H1 (cell line): Measurements from ENCODE around the gene KCNH5. TPM values are rescaled to one million over a fixed set of nuclear protein-coding genes. Genes with fewer than 3 reads are reported as not detected.

ENCODE experiments used
- CTCF ChIA-PET: fragments of 300-600 bp; sonication (Branson Sonifier 250); formaldehyde crosslinking; loops from one replicate; lab custom pipeline; 2021; ENCODE audit not compliant: partially characterized antibody; lab: Charles Lee
- POLR2A ChIA-PET: fragments of 300-600 bp; sonication (Branson Sonifier 250); formaldehyde crosslinking; loops from one replicate; lab custom pipeline; 2021; ENCODE audit warnings: inconsistent platforms; ENCODE audit not compliant: partially characterized antibody; lab: Charles Lee
- DNase-seq, 2 experiments: peaks; one replicate each; pipeline versions ENCODE4 v3.0.0 to v3.0.0-alpha.2; 2010 to 2022; ENCODE audit warnings: low spot score in 2 of 2, low read depth in 1 of 2, mixed read lengths in 1 of 2
- FAIRE-seq: peaks from 2 replicates; lab custom pipeline; 2011; peaks lifted over from hg19 to GRCh38; lab: Jason Lieb, UNC
- H2AFZ ChIP-seq: 2 replicates; pipeline ENCODE4 v1.8.1; 2012; ENCODE audit warnings: low read length, inconsistent platforms
- H2AK5ac ChIP-seq: 2 replicates; pipeline ENCODE4 v1.6.1; 2013; ENCODE audit warnings: low read depth, low read length
- H2BK120ac ChIP-seq: replicated peaks from 2 replicates; pipeline ENCODE3; 2013; ENCODE audit warnings: low read depth, low read length, inconsistent platforms
- H2BK12ac ChIP-seq: 2 replicates; pipeline ENCODE4 v1.6.1; 2013; ENCODE audit warnings: low read depth, low read length
- H2BK15ac ChIP-seq: 2 replicates; pipeline ENCODE4 v1.6.1; 2013; ENCODE audit warnings: low read length
- H2BK20ac ChIP-seq: 2 replicates; pipeline ENCODE4 v1.6.1; 2013; ENCODE audit warnings: low read length
- H2BK5ac ChIP-seq: 2 replicates; pipeline ENCODE4 v1.6.1; 2013; ENCODE audit warnings: low read depth, low read length
- H3K14ac ChIP-seq: 2 replicates; pipeline ENCODE4 v1.6.1; 2013; ENCODE audit warnings: inconsistent platforms; ENCODE audit not compliant: insufficient read length
- H3K18ac ChIP-seq: 2 replicates; pipeline ENCODE4 v1.6.1; 2013; ENCODE audit warnings: low read length; ENCODE audit errors: extremely low read depth
- H3K23ac ChIP-seq: 2 replicates; pipeline ENCODE4 v1.6.1; 2013; ENCODE audit warnings: inconsistent platforms; ENCODE audit not compliant: insufficient read length
- H3K23me2 ChIP-seq: 2 replicates; pipeline ENCODE4 v1.6.1; 2013; ENCODE audit warnings: low read depth, low read length
- H3K27ac ChIP-seq: 2 replicates; pipeline ENCODE4 v1.6.1; 2011; ENCODE audit warnings: low read depth, low read length, inconsistent platforms
- H3K27me3 ChIP-seq, 4 experiments: replicated peaks in 1 of 4; 1 replicate in 1 of 4; 2 replicates in 3 of 4; pipeline versions ENCODE4 v1.6.1 to v1.8.1; 2011 to 2013; ENCODE audit warnings: low read length in 3 of 4, mild to moderate bottlenecking in 3 of 4, inconsistent platforms in 2 of 4, mixed read lengths in 2 of 4, moderate library complexity in 1 of 4; ENCODE audit not compliant: control insufficient read depth in 3 of 4, insufficient read depth in 3 of 4; ENCODE audit errors: extremely low read depth in 1 of 4
- H3K36me3 ChIP-seq, 4 experiments: 2 replicates each; pipeline versions ENCODE4 v1.6.1 to v1.8.1; 2011 to 2013; ENCODE audit warnings: mild to moderate bottlenecking in 4 of 4, low read length in 3 of 4, moderate library complexity in 2 of 4, control low read depth in 1 of 4, inconsistent platforms in 1 of 4; ENCODE audit not compliant: insufficient read depth in 4 of 4, control insufficient read depth in 2 of 4
- H3K4ac ChIP-seq: replicated peaks from 2 replicates; pipeline ENCODE3; 2013; ENCODE audit warnings: low read length, low read depth, mixed read lengths, inconsistent platforms; ENCODE audit not compliant: insufficient read length
- H3K4me1 ChIP-seq, 4 experiments: replicated peaks in 1 of 4; 1 replicate in 1 of 4; 2 replicates in 3 of 4; pipeline versions ENCODE4 v1.6.1 to v1.8.1; 2011 to 2013; ENCODE audit warnings: low read length in 3 of 4, inconsistent platforms in 2 of 4, mixed read lengths in 1 of 4; ENCODE audit not compliant: insufficient read depth in 4 of 4, control insufficient read depth in 3 of 4
- H3K4me2 ChIP-seq, 2 experiments: 2 replicates each; pipeline versions ENCODE4 v1.6.1 to v1.8.1; 2011 to 2013; ENCODE audit warnings: low read depth in 2 of 2, low read length in 2 of 2, control low read depth in 1 of 2, inconsistent platforms in 1 of 2, mild to moderate bottlenecking in 1 of 2; ENCODE audit not compliant: insufficient read depth in 1 of 2
- H3K4me3 ChIP-seq, 4 experiments: fragments of 200-600, 300-600 bp in 1 of 4; sonication (generic), shearing (Covaris generic), sonication (Bioruptor Twin) in 1 of 4; 2 replicates each; pipeline versions ENCODE4 v1.5.1 to v1.8.1; 2011 to 2016; ENCODE audit warnings: low read length in 4 of 4, low read depth in 3 of 4, control low read depth in 2 of 4, inconsistent platforms in 2 of 4, mild to moderate bottlenecking in 2 of 4, mixed read lengths in 1 of 4, moderate library complexity in 1 of 4; ENCODE audit not compliant: insufficient read depth in 2 of 4; ENCODE audit errors: extremely low read depth in 1 of 4
- H3K56ac ChIP-seq: replicated peaks from 2 replicates; pipeline ENCODE3; 2013; ENCODE audit warnings: low read depth, mild to moderate bottlenecking, mixed read lengths, low read length, inconsistent platforms; ENCODE audit not compliant: insufficient read length
- H3K79me1 ChIP-seq: 2 replicates; pipeline ENCODE4 v1.6.1; 2013; ENCODE audit warnings: low read depth, low read length, control low read depth
- H3K79me2 ChIP-seq, 2 experiments: 2 replicates each; pipeline versions ENCODE4 v1.6.1 to v1.8.1; 2012 to 2013; ENCODE audit warnings: low read length in 2 of 2, mild to moderate bottlenecking in 2 of 2, inconsistent platforms in 1 of 2; ENCODE audit not compliant: insufficient read depth in 2 of 2, control insufficient read depth in 1 of 2
- H3K9ac ChIP-seq, 4 experiments: replicated peaks in 1 of 4; 1 replicate in 1 of 4; 2 replicates in 3 of 4; pipeline versions ENCODE4 v1.6.1 to v1.8.1; 2011 to 2013; ENCODE audit warnings: low read depth in 3 of 4, low read length in 3 of 4, control low read depth in 2 of 4, mild to moderate bottlenecking in 2 of 4, moderate library complexity in 2 of 4, inconsistent platforms in 1 of 4; ENCODE audit errors: extremely low read depth in 1 of 4
- H3K9me3 ChIP-seq, 2 experiments: 2 replicates each; pipeline versions ENCODE4 v1.6.1 to v1.8.1; 2012 to 2013; ENCODE audit warnings: mild to moderate bottlenecking in 2 of 2, moderate library complexity in 2 of 2, control low read depth in 1 of 2, inconsistent platforms in 1 of 2, low read depth in 1 of 2, low read length in 1 of 2, mixed read lengths in 1 of 2; ENCODE audit not compliant: insufficient read depth in 2 of 2
- H4K20me1 ChIP-seq, 2 experiments: replicated peaks in 1 of 2; 2 replicates each; pipeline versions ENCODE3 to v1.8.1; 2011 to 2013; ENCODE audit warnings: inconsistent platforms in 2 of 2, low read length in 2 of 2, mild to moderate bottlenecking in 1 of 2; ENCODE audit not compliant: insufficient read depth in 2 of 2, control insufficient read depth in 1 of 2
- H4K5ac ChIP-seq: 2 replicates; pipeline ENCODE4 v1.6.1; 2013; ENCODE audit warnings: low read length, low read depth, mixed read lengths, inconsistent platforms; ENCODE audit not compliant: insufficient read length
- H4K8ac ChIP-seq: 2 replicates; pipeline ENCODE4 v1.8.0; 2013; ENCODE audit warnings: mild to moderate bottlenecking, moderate library complexity, low read length, inconsistent platforms; ENCODE audit not compliant: insufficient read depth; ENCODE audit errors: extremely low read depth
- H4K91ac ChIP-seq: replicated peaks from 2 replicates; pipeline ENCODE3; 2013; ENCODE audit warnings: low read length, mixed read lengths, inconsistent platforms; ENCODE audit not compliant: insufficient read length
- CEBPB ChIP-seq: IDR thresholded peaks from 2 replicates; pipeline ENCODE4 v1.6.1; 2012; ENCODE audit warnings: low read depth, low read length
- polyA plus RNA-seq, 7 experiments: library from polyadenylated mRNA; depleted of rRNA in 3 of 7; stranded (reverse) in 5 of 7; unstranded in 2 of 7; fragments of >200 nt in 5 of 7; fragments of 200-250 nt in 2 of 7; gene quantifications; 1 replicate in 5 of 7; 2 replicates in 1 of 7; 4 replicates in 1 of 7; pipeline versions ENCODE4 v1.2.1 to v1.2.3, GENCODE V29; 2011 to 2013; ENCODE audit warnings: missing spikeins in 2 of 7, mixed read lengths in 2 of 7
- total RNA-seq: library from RNA; stranded (reverse); fragmentation: NEBNext Ultra II Directional; extraction: Animal tissue kit (Norgen Biotek cat#: 25700); gene quantifications from 2 replicates; pipeline ENCODE4 v1.2.1, GENCODE V29; 2021
- TF ChIP-seq, protein P1 (sequence below): IDR thresholded peaks from 2 replicates; pipeline ENCODE4 v1.6.1; 2012; ENCODE audit warnings: low read length, inconsistent platforms

KCNH5 gene
- total and polyA plus RNA-seq, 2 of the 8 experiments (the other 6 are each of a cell fraction or from before 2014, with no cell fraction given) = 0.24 to 0.50 TPM

DNA sequence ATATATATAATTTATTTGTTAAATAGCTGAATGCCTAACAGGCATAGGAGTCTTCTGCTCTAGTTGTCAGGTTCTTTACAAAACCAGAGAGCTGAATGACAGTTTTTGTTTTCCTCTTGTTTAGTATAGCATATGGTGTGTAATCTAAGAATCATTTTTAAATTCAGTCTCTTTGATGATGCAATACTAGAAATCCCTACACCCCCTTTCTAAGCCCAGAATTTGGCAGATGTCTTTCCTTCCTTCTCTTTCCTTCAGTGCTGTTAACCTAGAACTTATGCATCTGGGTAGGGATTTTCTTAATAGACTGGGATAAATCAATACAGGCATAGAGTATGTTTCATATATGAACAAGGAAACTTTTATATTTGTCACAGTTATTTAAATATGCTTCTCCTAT is 198.1 kb downstream of the KCNH5 start:
- Histone ChIP-seq H3K14ac (no peak overlapping the region), H2BK12ac (no peak overlapping the region), H3K4me2 (no peak overlapping the region), H3K23ac (no peak overlapping the region), H3K79me1 (no peaks in the 10 kb centered on the region), H4K91ac (no peak overlapping the region), H2BK15ac (no peak overlapping the region), H3K9ac (no peak overlapping the region), H2BK120ac (no peak overlapping the region), H2AFZ (no peak overlapping the region), H3K23me2 (no peaks in the 10 kb centered on the region; the same call in 1 of the 2 replicates), H2BK20ac (no peak overlapping the region), H3K4ac (no peak overlapping the region), H3K36me3 (no peaks in the 10 kb centered on the region), H3K27ac (no peak overlapping the region), H2BK5ac (no peak overlapping the region), H3K4me3 (no peak overlapping the region), H2AK5ac (no peak overlapping the region), H3K4me1 (no peaks in the 10 kb centered on the region), H3K9me3 (no peaks in the 10 kb centered on the region), H4K5ac (no peak overlapping the region), H3K27me3 (no peaks in the 10 kb centered on the region), H3K56ac (no peak overlapping the region), H4K8ac (no peak overlapping the region), H4K20me1 (no peaks in the 10 kb centered on the region), H3K18ac (no peak overlapping the region), H3K79me2 (no peaks in the 10 kb centered on the region)
- FAIRE-seq (no peak), DNase-seq (no peak)
- ChIA-PET CTCF (no interaction called here), POLR2A (no interaction called here)
- TF ChIP-seq, protein P1, sequence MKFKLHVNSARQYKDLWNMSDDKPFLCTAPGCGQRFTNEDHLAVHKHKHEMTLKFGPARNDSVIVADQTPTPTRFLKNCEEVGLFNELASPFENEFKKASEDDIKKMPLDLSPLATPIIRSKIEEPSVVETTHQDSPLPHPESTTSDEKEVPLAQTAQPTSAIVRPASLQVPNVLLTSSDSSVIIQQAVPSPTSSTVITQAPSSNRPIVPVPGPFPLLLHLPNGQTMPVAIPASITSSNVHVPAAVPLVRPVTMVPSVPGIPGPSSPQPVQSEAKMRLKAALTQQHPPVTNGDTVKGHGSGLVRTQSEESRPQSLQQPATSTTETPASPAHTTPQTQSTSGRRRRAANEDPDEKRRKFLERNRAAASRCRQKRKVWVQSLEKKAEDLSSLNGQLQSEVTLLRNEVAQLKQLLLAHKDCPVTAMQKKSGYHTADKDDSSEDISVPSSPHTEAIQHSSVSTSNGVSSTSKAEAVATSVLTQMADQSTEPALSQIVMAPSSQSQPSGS = no peak
- TF ChIP-seq CEBPB = 0 out of 2 replicates have a peak, but pooled peaks have one; percentile 47
